HepG2 (cell line): ENCODE results near the gene BMPR1B. TPM values are rescaled to one million over a fixed set of nuclear protein-coding genes. Genes with fewer than 3 reads are reported as not detected.

ENCODE experiments used
- ATAC-seq: fragments of 200-7000 bp; cut with Tn5 transposase; 3 replicates; pipeline ENCODE4 v1.9.1; 2020; ENCODE audit warnings: mild to moderate bottlenecking, moderate library complexity
- BruUV-seq: library from RNA; stranded (reverse); fragments of 400-500 nt; replicated peaks from 2 replicates; lab custom pipeline; 2021; lab: Mats Ljungman, UMichigan
- CTCF ChIA-PET: fragments of 300-600 bp; formaldehyde crosslinking; extraction: SDS; loops from one replicate; lab custom pipeline; 2021; ENCODE audit warnings: low total read pairs, inconsistent platforms, low intra/inter-chr PET ratio; lab: Yijun Ruan, JAX
- POLR2A ChIA-PET: fragments of 350-600 bp; sonication (Branson Sonifier 250); formaldehyde crosslinking; loops from one replicate; lab custom pipeline; 2020; ENCODE audit warnings: antibody characterized with exemption, inconsistent platforms; lab: Yijun Ruan, JAX
- DNase-seq: peaks from one replicate; pipeline ENCODE4 v3.0.0-alpha.2; 2015; ENCODE audit warnings: low spot score
- FAIRE-seq: peaks from 3 replicates; lab custom pipeline; 2011; peaks lifted over from hg19 to GRCh38; lab: Jason Lieb, UNC
- H2AFZ ChIP-seq: one replicate; pipeline ENCODE4 v1.6.1; 2011; ENCODE audit warnings: low read length, inconsistent platforms
- H3K27ac ChIP-seq: fragments of 300-600 bp; 3 replicates; pipeline ENCODE4 v1.8.0; 2011; ENCODE audit warnings: mixed run types, mild to moderate bottlenecking, mixed read lengths, low read length, inconsistent platforms; ENCODE audit not compliant: insufficient read depth; ENCODE audit errors: extremely low read length
- H3K27me3 ChIP-seq, 2 experiments: fragments of 200-600 bp in 1 of 2; 2 replicates in 1 of 2; 3 replicates in 1 of 2; pipeline versions ENCODE4 v1.6.0 to v1.8.0; 2011; ENCODE audit warnings: low read length in 2 of 2, mild to moderate bottlenecking in 2 of 2, moderate library complexity in 2 of 2, inconsistent platforms in 1 of 2; ENCODE audit not compliant: insufficient read depth in 2 of 2, control insufficient read depth in 1 of 2
- H3K36me3 ChIP-seq, 2 experiments: fragments of 200-600 bp in 1 of 2; replicated peaks in 1 of 2; 2 replicates in 1 of 2; 3 replicates in 1 of 2; pipeline versions ENCODE4 v1.5.1 to v1.8.0; 2011; ENCODE audit warnings: low read length in 2 of 2, inconsistent platforms in 1 of 2; ENCODE audit not compliant: insufficient read depth in 2 of 2, control insufficient read depth in 1 of 2
- H3K4me1 ChIP-seq: 2 replicates; pipeline ENCODE4 v1.5.1; 2012; ENCODE audit warnings: low read length, inconsistent platforms; ENCODE audit not compliant: insufficient read depth
- H3K4me2 ChIP-seq: 2 replicates; pipeline ENCODE4 v1.6.0; 2011; ENCODE audit warnings: low read depth, low read length, inconsistent platforms
- H3K4me3 ChIP-seq, 3 experiments: fragments of 200-600 bp in 1 of 3; sonication (generic), shearing (Covaris generic) in 1 of 3; replicated peaks in 1 of 3; 2 replicates each; pipeline ENCODE4 v1.5.1; 2011 to 2016; ENCODE audit warnings: low read length in 3 of 3, inconsistent platforms in 2 of 3, low read depth in 2 of 3, mild to moderate bottlenecking in 2 of 3, control low read depth in 1 of 3, mixed read lengths in 1 of 3; ENCODE audit not compliant: insufficient read depth in 1 of 3
- H3K79me2 ChIP-seq: one replicate; pipeline ENCODE4 v1.6.1; 2011; ENCODE audit warnings: low read length, inconsistent platforms; ENCODE audit not compliant: insufficient read depth
- H3K9ac ChIP-seq: 2 replicates; pipeline ENCODE4 v1.6.0; 2011; ENCODE audit warnings: mild to moderate bottlenecking, low read depth, low read length, inconsistent platforms; ENCODE audit not compliant: insufficient read depth
- H3K9me3 ChIP-seq: 2 replicates; pipeline ENCODE4 v1.5.1; 2012; ENCODE audit warnings: mild to moderate bottlenecking, low read length
- H4K20me1 ChIP-seq: 2 replicates; pipeline ENCODE4 v1.6.0; 2011; ENCODE audit warnings: inconsistent platforms, mild to moderate bottlenecking, low read length, moderate library complexity; ENCODE audit not compliant: insufficient read depth
- ATF5 ChIP-seq: sonication (generic); formaldehyde crosslinking; IDR thresholded peaks from 2 replicates; pipeline ENCODE4 v1.4.0; 2020; ENCODE audit warnings: mild to moderate bottlenecking, low read depth, missing genetic modification reagents
- BRD4 ChIP-seq: sonication (generic); formaldehyde crosslinking; IDR thresholded peaks from 2 replicates; pipeline ENCODE4 v1.4.0; 2020; ENCODE audit warnings: missing genetic modification reagents
- CEBPB ChIP-seq: IDR thresholded peaks from 2 replicates; pipeline ENCODE4 v1.6.1; 2011; ENCODE audit warnings: low read depth, low read length, improper control_type of control experiment, borderline replicate concordance
- FOXK2 ChIP-seq: fragments of 450-650 bp; IDR thresholded peaks from 2 replicates; pipeline ENCODE4 v1.6.1; 2016
- HDAC1 ChIP-seq: sonication (generic); formaldehyde crosslinking; IDR thresholded peaks from 2 replicates; pipeline ENCODE4 v1.5.1; 2020; ENCODE audit warnings: mild to moderate bottlenecking, missing genetic modification reagents
- KDM6A ChIP-seq: IDR thresholded peaks from 2 replicates; pipeline ENCODE4 v1.6.1; 2016; ENCODE audit warnings: low read depth
- MEIS1 ChIP-seq: sonication (generic); formaldehyde crosslinking; IDR thresholded peaks from 2 replicates; pipeline ENCODE4 v1.9.0; 2021; ENCODE audit warnings: mild to moderate bottlenecking, missing genetic modification reagents, moderate library complexity, borderline replicate concordance
- NKX3-1 ChIP-seq: sonication (generic); formaldehyde crosslinking; IDR thresholded peaks from 2 replicates; pipeline ENCODE4 v1.5.0; 2020; ENCODE audit warnings: missing genetic modification reagents
- RFX5 ChIP-seq: IDR thresholded peaks from 2 replicates; pipeline ENCODE4 v1.6.1; 2011; ENCODE audit warnings: low read depth, low read length, improper control_type of control experiment
- RXRA ChIP-seq: sonication (generic); formaldehyde crosslinking; IDR thresholded peaks from 2 replicates; pipeline ENCODE4 v1.5.1; 2020; ENCODE audit warnings: missing genetic modification reagents
- ZBTB8A ChIP-seq: sonication (generic); formaldehyde crosslinking; IDR thresholded peaks from 2 replicates; pipeline ENCODE4 v1.4.0; 2020; ENCODE audit warnings: mild to moderate bottlenecking, low read depth, missing genetic modification reagents, borderline replicate concordance
- ZMAT3 ChIP-seq: sonication (generic); formaldehyde crosslinking; conservative IDR thresholded peaks from 2 replicates; pipeline ENCODE4 v1.7.0; 2021; ENCODE audit warnings: missing genetic modification reagents
- WGBS: methylation state at CpG from one replicate; pipeline ENCODE4 v1.1.6; 2017; ENCODE audit warnings: low lambda C conversion rate; 5-methylcytosine and 5-hydroxymethylcytosine counted together
- in situ Hi-C: cut with HindIII; loops from 2 replicates; pipeline ENCODE4 v1.10.0; 2017; ENCODE audit warnings: low pct_unique_long_range_greater_than_20kb; ENCODE audit not compliant: extremely low pct_ligation_motif_present
- intact Hi-C: fragments of 100-400 bp; cut with micrococcal nuclease; formaldehyde crosslinking; loops from one replicate; pipeline ENCODE4 v1.10.0; 2022; ENCODE audit not compliant: unreplicated experiment
- polyA plus RNA-seq, 8 experiments: library from polyadenylated mRNA; depleted of rRNA in 3 of 8; stranded (reverse) in 7 of 8; unstranded in 1 of 8; fragments of >200 nt; fragmentation: Illumina TruSeq in 4 of 8; extraction: Trizol in 4 of 8; gene quantifications; 2 replicates each; pipeline versions ENCODE4 v1.2.1 to v1.2.3, GENCODE V29; 2011 to 2016; ENCODE audit warnings: low read depth in 4 of 8, missing spikeins in 1 of 8, mixed read lengths in 1 of 8; ENCODE audit not compliant: insufficient read depth in 1 of 8
- total RNA-seq, 5 experiments: library from RNA; depleted of rRNA; stranded (reverse); fragments of >200 nt; fragmentation: Illumina TruSeq; extraction: Trizol; gene quantifications; 2 replicates each; pipeline ENCODE4 v1.2.3, GENCODE V29; 2016; ENCODE audit warnings: low read depth in 1 of 5
- TF ChIP-seq, protein P1 (sequence below): sonication (generic); formaldehyde crosslinking; IDR thresholded peaks from 2 replicates; pipeline ENCODE4 v1.4.0; 2020; ENCODE audit warnings: missing genetic modification reagents

The BMPR1B gene
- total and polyA plus RNA-seq, 2 of the 13 experiments (the other 11 are each of a cell fraction or from before 2014, with no cell fraction given) = 0.07 TPM; not detected in 1

GRCh38 chr4:94848326-94848725, 90.6 kb downstream of the BMPR1B start:
- no peak for FAIRE-seq
- WGBS = 35% methylated on average over 3 of the region's 3 CpGs
- Histone ChIP-seq H3K27ac (no peak overlapping the region), H2AFZ (no peak overlapping the region), H3K4me3 (no peak overlapping the region), H4K20me1 (no peaks in the 10 kb centered on the region), H3K36me3 (no peaks in the 10 kb centered on the region), H3K79me2 (no peaks in the 10 kb centered on the region), H3K27me3 (no peaks in the 10 kb centered on the region), H3K4me2 (no peak overlapping the region), H3K9me3 (no peaks in the 10 kb centered on the region), H3K9ac (no peak overlapping the region), H3K4me1 (no peaks in the 10 kb centered on the region)
- intact Hi-C loops (no loop called here), in situ Hi-C loops (no loop called here)
- CTCF ChIA-PET = no interaction called here
- no TSS peak for BruUV-seq
- TF ChIP-seq RFX5 (no peak), CEBPB (no peak), ZBTB8A (CRISPR knock-in tag) (no peak), MEIS1 (CRISPR knock-in tag) (no peak), ZMAT3 (CRISPR knock-in tag) (no peak), KDM6A (CRISPR knock-in tag) (no peak), HDAC1 (CRISPR knock-in tag) (no peak), ATF5 (no peak), NKX3-1 (CRISPR knock-in tag) (no peak), FOXK2 (no peak), BRD4 (no peak), RXRA (CRISPR knock-in tag) (no peak)
- TF ChIP-seq, protein P1, sequence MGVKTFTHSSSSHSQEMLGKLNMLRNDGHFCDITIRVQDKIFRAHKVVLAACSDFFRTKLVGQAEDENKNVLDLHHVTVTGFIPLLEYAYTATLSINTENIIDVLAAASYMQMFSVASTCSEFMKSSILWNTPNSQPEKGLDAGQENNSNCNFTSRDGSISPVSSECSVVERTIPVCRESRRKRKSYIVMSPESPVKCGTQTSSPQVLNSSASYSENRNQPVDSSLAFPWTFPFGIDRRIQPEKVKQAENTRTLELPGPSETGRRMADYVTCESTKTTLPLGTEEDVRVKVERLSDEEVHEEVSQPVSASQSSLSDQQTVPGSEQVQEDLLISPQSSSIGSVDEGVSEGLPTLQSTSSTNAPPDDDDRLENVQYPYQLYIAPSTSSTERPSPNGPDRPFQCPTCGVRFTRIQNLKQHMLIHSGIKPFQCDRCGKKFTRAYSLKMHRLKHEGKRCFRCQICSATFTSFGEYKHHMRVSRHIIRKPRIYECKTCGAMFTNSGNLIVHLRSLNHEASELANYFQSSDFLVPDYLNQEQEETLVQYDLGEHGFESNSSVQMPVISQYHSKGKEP (CRISPR knock-in tag) = no peak
- no peak for ATAC-seq
- POLR2A ChIA-PET = no interaction called here
- DNase-seq = no peak
